Measurements from ENCODE around the gene ALK.

GRCh38 chr2:29343830-29344229, 577.6 kb downstream of the ALK start:
- no peak for TF ChIP-seq ATF7 (IDR thresholded peaks at IDR 0.05; ENCODE audit: low read depth)
- TF ChIP-seq CTCF (IDR thresholded peaks at IDR 0.05 in 2 of 3, conservative IDR thresholded peaks at IDR 0.05 in 1 of 3; ENCODE audit: control insufficient read depth in 2 of 3, extremely low read depth in 1 of 3, insufficient read depth in 1 of 3, low read depth in 3 of 3, low read length in 3 of 3): peak in 2 of 3 experiments; percentile 3 to 6; a peak in 1 of 6 replicates
- no peak for TF ChIP-seq NR2C2 (IDR thresholded peaks at IDR 0.05; ENCODE audit: borderline replicate concordance, control insufficient read depth, insufficient read length, low read depth)
- no peak for TF ChIP-seq ZBTB33 (IDR thresholded peaks at IDR 0.05)
- no peak for TF ChIP-seq HDGF (IDR thresholded peaks at IDR 0.05)
- TF ChIP-seq LARP7 (IDR thresholded peaks at IDR 0.05): no peak
- TF ChIP-seq POLR2AphosphoS2 (IDR thresholded peaks at IDR 0.05; ENCODE audit: low read depth, low read length): no peak
- TF ChIP-seq POLR2A (IDR thresholded peaks at IDR 0.05; ENCODE audit: low read depth, low read length): no peak
- peak; percentile 26; the same call in 1 of the 2 replicates for TF ChIP-seq RAD21 (IDR thresholded peaks at IDR 0.05; ENCODE audit: insufficient read depth, low read depth, low read length)
- TF ChIP-seq ZNF274 (IDR thresholded peaks at IDR 0.05; ENCODE audit: insufficient read depth, insufficient read length): no peak
- TF ChIP-seq, protein P1, sequence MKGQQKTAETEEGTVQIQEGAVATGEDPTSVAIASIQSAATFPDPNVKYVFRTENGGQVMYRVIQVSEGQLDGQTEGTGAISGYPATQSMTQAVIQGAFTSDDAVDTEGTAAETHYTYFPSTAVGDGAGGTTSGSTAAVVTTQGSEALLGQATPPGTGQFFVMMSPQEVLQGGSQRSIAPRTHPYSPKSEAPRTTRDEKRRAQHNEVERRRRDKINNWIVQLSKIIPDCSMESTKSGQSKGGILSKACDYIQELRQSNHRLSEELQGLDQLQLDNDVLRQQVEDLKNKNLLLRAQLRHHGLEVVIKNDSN (IDR thresholded peaks at IDR 0.05; ENCODE audit: borderline replicate concordance, extremely low read length, insufficient read depth, low read depth, low read length): no peak
- TF ChIP-seq ZNF687 (IDR thresholded peaks at IDR 0.05): no peak

Data from GM12878 (cell line).